ENCODE measurements around the gene TMEM204. TPM values are rescaled to one million over a fixed set of nuclear protein-coding genes. Genes with fewer than 3 reads are reported as not detected.

TMEM204 gene
- total RNA-seq, 5 donors from 2014 or later (not counting 1 experiment from before 2014, with no cell fraction given): 33.1 to 158 (median 115) TPM

GRCh38 chr16:1531638-1531910 lies 1.9 kb upstream of the TMEM204 start:
- H3K4me3 ChIP-seq (ENCODE audit: control insufficient read depth in 1 of 2, extremely low read depth in 1 of 2, low read length in 1 of 2): no peak overlapping the region
- H3K27ac Mint-ChIP-seq: peak overlapping the region in 1 of 2 donors; percentile 59
- peaks cover 13% of the 10 kb centered on the region for H3K36me3 Mint-ChIP-seq
- no peak overlapping the region for H3K4me3 Mint-ChIP-seq
- WGBS (ENCODE audit: insufficient coverage): 97% methylated on average over 9 of the region's 14 CpGs
- H3K27ac ChIP-seq (ENCODE audit: low read length): no peak overlapping the region
- H3K27me3 Mint-ChIP-seq: no peaks in the 10 kb centered on the region
- no peaks in the 10 kb centered on the region for H3K27me3 ChIP-seq (replicated peaks in 1 of 2; ENCODE audit: control insufficient read depth in 2 of 2, extremely low read depth in 1 of 2, insufficient read depth in 2 of 2, low read length in 1 of 2)
- no peak for DNase-seq
- H3K4me1 ChIP-seq (ENCODE audit: control insufficient read depth in 1 of 2, extremely low read depth in 1 of 2, insufficient read depth in 2 of 2, low read length in 2 of 2): peaks cover 17 to 63% of the 10 kb centered on the region in 2 experiments
- no peak for ATAC-seq (replicated peaks in 1 of 4)
- POLR2A ChIA-PET: no interaction called here
- no peaks in the 10 kb centered on the region for H3K9me3 Mint-ChIP-seq
- CTCF ChIA-PET: no interaction called here
- peaks cover 38 to 57% (median 56%) of the 10 kb centered on the region in 3 donors for H3K4me1 Mint-ChIP-seq
- H3K9me3 ChIP-seq: no peaks in the 10 kb centered on the region
- peaks cover 0 to 11% of the 10 kb centered on the region in 2 donors for H3K36me3 ChIP-seq (ENCODE audit: control insufficient read depth in 2 of 2, extremely low read depth in 1 of 2, insufficient read depth in 1 of 2, low read length in 1 of 2)

GRCh38 chr16:1532081-1532760 lies 1.2 kb upstream of the TMEM204 start:
- no peaks in the 10 kb centered on the region for H3K27me3 Mint-ChIP-seq
- no peaks in the 10 kb centered on the region for H3K9me3 Mint-ChIP-seq
- POLR2A ChIA-PET: no interaction called here
- WGBS (ENCODE audit: insufficient coverage): 91% methylated on average over 25 of the region's 28 CpGs
- peaks cover 38 to 57% (median 56%) of the 10 kb centered on the region in 3 donors for H3K4me1 Mint-ChIP-seq
- H3K27ac Mint-ChIP-seq: peak overlapping the region; percentile 95 to 98
- DNase-seq: no peak
- no peak for ATAC-seq (replicated peaks in 1 of 4)
- CTCF ChIA-PET: no interaction called here
- Histone ChIP-seq H3K4me3 (ENCODE audit: control insufficient read depth in 1 of 2, extremely low read depth in 1 of 2, low read length in 1 of 2) (no peak overlapping the region), H3K27me3 (replicated peaks in 1 of 2; ENCODE audit: control insufficient read depth in 2 of 2, extremely low read depth in 1 of 2, insufficient read depth in 2 of 2, low read length in 1 of 2) (no peaks in the 10 kb centered on the region), H3K4me1 (ENCODE audit: control insufficient read depth in 1 of 2, extremely low read depth in 1 of 2, insufficient read depth in 2 of 2, low read length in 2 of 2) (peaks cover 19 to 63% of the 10 kb centered on the region in 2 experiments), H3K36me3 (ENCODE audit: control insufficient read depth in 2 of 2, extremely low read depth in 1 of 2, insufficient read depth in 1 of 2, low read length in 1 of 2) (peaks cover 6 to 17% of the 10 kb centered on the region in 2 donors), H3K27ac (ENCODE audit: low read length) (no peak overlapping the region), H3K9me3 (no peaks in the 10 kb centered on the region)
- H3K36me3 Mint-ChIP-seq: peaks cover 19% of the 10 kb centered on the region
- peak overlapping the region; percentile 97 to 100 (median 100) for H3K4me3 Mint-ChIP-seq

- Histone ChIP-seq H3K36me3 (ENCODE audit: control insufficient read depth in 2 of 2, extremely low read depth in 1 of 2, insufficient read depth in 1 of 2, low read length in 1 of 2) (peaks cover 9 to 23% of the 10 kb centered on the region in 2 donors), H3K4me1 (ENCODE audit: control insufficient read depth in 1 of 2, extremely low read depth in 1 of 2, insufficient read depth in 2 of 2, low read length in 2 of 2) (peaks cover 19 to 63% of the 10 kb centered on the region in 2 experiments), H3K9me3 (no peaks in the 10 kb centered on the region), H3K27ac (ENCODE audit: low read length) (peak overlapping the region; percentile 35), H3K4me3 (ENCODE audit: control insufficient read depth in 1 of 2, extremely low read depth in 1 of 2, low read length in 1 of 2) (peak overlapping the region; percentile 80 to 81), H3K27me3 (replicated peaks in 1 of 2; ENCODE audit: control insufficient read depth in 2 of 2, extremely low read depth in 1 of 2, insufficient read depth in 2 of 2, low read length in 1 of 2) (no peaks in the 10 kb centered on the region)
- Mint-ChIP-seq H3K27me3 (no peaks in the 10 kb centered on the region), H3K36me3 (peaks cover 24% of the 10 kb centered on the region), H3K27ac (peak overlapping the region; percentile 95 to 98), H3K4me3 (peak overlapping the region; percentile 97 to 100 (median 100)), H3K4me1 (peaks cover 38 to 57% (median 56%) of the 10 kb centered on the region in 3 donors), H3K9me3 (no peaks in the 10 kb centered on the region)
- DNase-seq (no peak), ATAC-seq (replicated peaks in 1 of 4) (no peak)
- 92% methylated on average over 9 of the region's 10 CpGs for WGBS (ENCODE audit: insufficient coverage)
- POLR2A ChIA-PET: no interaction called here
- CTCF ChIA-PET: no interaction called here
These were observed 695 bp upstream of the TMEM204 start for GRCh38 chr16:1532771-1533170.

GRCh38 chr16:1534021-1535020 lies 855 bp downstream of the TMEM204 start:
- ATAC-seq (replicated peaks in 1 of 4): peak; percentile 10 to 19 (median 18)
- Histone ChIP-seq H3K4me1 (ENCODE audit: control insufficient read depth in 1 of 2, extremely low read depth in 1 of 2, insufficient read depth in 2 of 2, low read length in 2 of 2) (peaks cover 22 to 66% of the 10 kb centered on the region in 2 experiments), H3K36me3 (ENCODE audit: control insufficient read depth in 2 of 2, extremely low read depth in 1 of 2, insufficient read depth in 1 of 2, low read length in 1 of 2) (peaks cover 11 to 38% of the 10 kb centered on the region in 2 donors), H3K4me3 (ENCODE audit: control insufficient read depth in 1 of 2, extremely low read depth in 1 of 2, low read length in 1 of 2) (peak overlapping the region; percentile 80 to 81), H3K27me3 (replicated peaks in 1 of 2; ENCODE audit: control insufficient read depth in 2 of 2, extremely low read depth in 1 of 2, insufficient read depth in 2 of 2, low read length in 1 of 2) (no peaks in the 10 kb centered on the region), H3K27ac (ENCODE audit: low read length) (peak overlapping the region; percentile 35), H3K9me3 (no peaks in the 10 kb centered on the region)
- Mint-ChIP-seq H3K4me1 (peaks cover 48 to 66% (median 64%) of the 10 kb centered on the region in 3 donors), H3K27ac (peak overlapping the region; percentile 95 to 98), H3K9me3 (no peaks in the 10 kb centered on the region), H3K27me3 (no peaks in the 10 kb centered on the region), H3K4me3 (peak overlapping the region; percentile 97 to 100 (median 100)), H3K36me3 (peaks cover 32% of the 10 kb centered on the region)
- POLR2A ChIA-PET: no interaction called here
- DNase-seq: peak in 1 of 35 experiments; percentile 20
- CTCF ChIA-PET: no interaction called here
- WGBS (ENCODE audit: insufficient coverage): 1% methylated on average over 50 of the region's 57 CpGs

- Mint-ChIP-seq H3K4me1 (peaks cover 52 to 67% (median 62%) of the 10 kb centered on the region in 3 donors), H3K4me3 (peak overlapping the region; percentile 97 to 100 (median 100)), H3K9me3 (no peaks in the 10 kb centered on the region), H3K36me3 (peaks cover 32% of the 10 kb centered on the region), H3K27me3 (no peaks in the 10 kb centered on the region), H3K27ac (peak overlapping the region; percentile 95 to 98)
- Histone ChIP-seq H3K27me3 (replicated peaks in 1 of 2; ENCODE audit: control insufficient read depth in 2 of 2, extremely low read depth in 1 of 2, insufficient read depth in 2 of 2, low read length in 1 of 2) (no peaks in the 10 kb centered on the region), H3K4me3 (ENCODE audit: control insufficient read depth in 1 of 2, extremely low read depth in 1 of 2, low read length in 1 of 2) (peak overlapping the region; percentile 80 to 81), H3K27ac (ENCODE audit: low read length) (peak overlapping the region; percentile 35), H3K36me3 (ENCODE audit: control insufficient read depth in 2 of 2, extremely low read depth in 1 of 2, insufficient read depth in 1 of 2, low read length in 1 of 2) (peaks cover 11 to 50% of the 10 kb centered on the region in 2 donors), H3K9me3 (no peaks in the 10 kb centered on the region), H3K4me1 (ENCODE audit: control insufficient read depth in 1 of 2, extremely low read depth in 1 of 2, insufficient read depth in 2 of 2, low read length in 2 of 2) (peaks cover 22 to 79% of the 10 kb centered on the region in 2 experiments)
- WGBS (ENCODE audit: insufficient coverage): 7% methylated on average over 39 of the region's 39 CpGs
- CTCF ChIA-PET: no interaction called here
- ATAC-seq (replicated peaks in 1 of 4): peak; percentile 24 to 48 (median 26)
- POLR2A ChIA-PET: no interaction called here
- DNase-seq: peak in 13 of 35 experiments; percentile 9 to 48 (median 36)
These were observed 2.2 kb downstream of the TMEM204 start for GRCh38 chr16:1535391-1536291.

Data from T-cell (primary cell).